A549 (cell line): ENCODE measurements around the gene GNB1L. TPM values are rescaled to one million over a fixed set of nuclear protein-coding genes. Genes with fewer than 3 reads are reported as not detected.
A peak's percentile ranks its signal among the peaks of the same experiment; 100 is the strongest.

Experiments
- ATAC-seq, 2 experiments: fragments of 200-7000 bp in 1 of 2; fragments of >200 bp in 1 of 2; cut with Nextera tagmentation in 1 of 2; cut with Tn5 transposase in 1 of 2; 3 replicates each; pipeline versions ENCODE4 v1.8.0 to v1.9.1; 2018 to 2020; ENCODE audit warnings: mild to moderate bottlenecking in 1 of 2, moderate library complexity in 1 of 2
- CTCF ChIA-PET: fragments of 300-600 bp; sonication (Branson Sonifier 250); formaldehyde crosslinking; extraction: SDS; loops from one replicate; lab custom pipeline; 2021; ENCODE audit warnings: antibody characterized with exemption, inconsistent platforms; lab: Yijun Ruan, JAX
- POLR2A ChIA-PET: fragments of 350-600 bp; formaldehyde crosslinking; extraction: SDS; loops from one replicate; lab custom pipeline; 2021; ENCODE audit warnings: antibody characterized with exemption, inconsistent platforms; lab: Yijun Ruan, JAX
- DNase-seq, 2 experiments: peaks; one replicate each; pipeline versions ENCODE4 v3.0.0 to v3.0.0-alpha.2; 2011 to 2016; ENCODE audit warnings: low read depth in 1 of 2, low spot score in 1 of 2
- FAIRE-seq: peaks from 2 replicates; lab custom pipeline; 2011; peaks lifted over from hg19 to GRCh38; lab: Jason Lieb, UNC
- H3K27ac ChIP-seq, 2 experiments: fragments of >200 bp; sonication (Bioruptor Twin); formaldehyde crosslinking; 3 replicates each; pipeline ENCODE4 v1.5.1; 2016 to 2017
- H3K4me1 ChIP-seq: fragments of >200 bp; sonication (Bioruptor Twin); formaldehyde crosslinking; 3 replicates; pipeline ENCODE4 v1.6.1; 2016
- H3K4me2 ChIP-seq: fragments of >200 bp; sonication (Bioruptor Twin); formaldehyde crosslinking; 3 replicates; pipeline ENCODE4 v1.6.1; 2016
- H3K4me3 ChIP-seq: fragments of >200 bp; sonication (Bioruptor Twin); formaldehyde crosslinking; 3 replicates; pipeline ENCODE4 v1.5.1; 2016
- H3K9me3 ChIP-seq: fragments of >200 bp; sonication (Bioruptor Twin); formaldehyde crosslinking; 3 replicates; pipeline ENCODE4 v1.6.1; 2016
- CBX2 ChIP-seq: fragments of 200-600 bp; sonication (generic); IDR thresholded peaks from 2 replicates; pipeline ENCODE4 v1.6.1; 2016; ENCODE audit warnings: low read depth, mild to moderate bottlenecking, borderline replicate concordance
- CHD4 ChIP-seq: fragments of 200-600 bp; sonication (generic); IDR thresholded peaks from 2 replicates; pipeline ENCODE4 v1.6.1; 2016; ENCODE audit warnings: antibody characterized with exemption, mild to moderate bottlenecking, borderline replicate concordance
- FOSL2 ChIP-seq, 2 experiments: fragments of 450-650 bp in 1 of 2; fragments of >200 bp in 1 of 2; sonication (Bioruptor Twin) in 1 of 2; formaldehyde crosslinking; IDR thresholded peaks; 2 replicates each; pipeline versions ENCODE4 v1.5.0 to v1.6.1; 2016 to 2020; ENCODE audit warnings: mild to moderate bottlenecking in 1 of 2, moderate library complexity in 1 of 2
- GATA3 ChIP-seq: IDR thresholded peaks from 2 replicates; pipeline ENCODE4 v1.6.1; 2012; ENCODE audit warnings: borderline replicate concordance
- HEYL ChIP-seq: fragments of 250-450 bp; sonication (Bioruptor Pico); IDR thresholded peaks from 2 replicates; pipeline ENCODE4 v1.8.0; 2021; ENCODE audit warnings: mild to moderate bottlenecking, moderate library complexity
- HOXA7 ChIP-seq: fragments of 250-450 bp; sonication (Bioruptor Pico); IDR thresholded peaks from 2 replicates; pipeline ENCODE4 v1.5.0; 2020; ENCODE audit warnings: mild to moderate bottlenecking, moderate library complexity
- JUNB ChIP-seq: fragments of >200 bp; sonication (Bioruptor Twin); formaldehyde crosslinking; IDR thresholded peaks from 2 replicates; pipeline ENCODE4 v1.6.1; 2016
- KDM5A ChIP-seq: fragments of 200-600 bp; sonication (generic); IDR thresholded peaks from 2 replicates; pipeline ENCODE4 v1.6.1; 2016; ENCODE audit warnings: antibody characterized with exemption, mild to moderate bottlenecking
- NR3C1 ChIP-seq: fragments of >200 bp; sonication (Bioruptor Twin); formaldehyde crosslinking; IDR thresholded peaks from 3 replicates; pipeline ENCODE4 v1.6.1; 2017
- PHF8 ChIP-seq: fragments of 200-600 bp; sonication (generic); IDR thresholded peaks from 2 replicates; pipeline ENCODE4 v1.6.1; 2016; ENCODE audit warnings: low read depth, mild to moderate bottlenecking, antibody characterized with exemption, moderate library complexity, borderline replicate concordance
- POLR2AphosphoS2 ChIP-seq: conservative IDR thresholded peaks from 2 replicates; pipeline ENCODE4 v1.6.1; 2012; ENCODE audit warnings: low read length, improper control_type of control experiment, inconsistent platforms
- RAD21 ChIP-seq, 2 experiments: fragments of >200 bp in 1 of 2; sonication (Bioruptor Twin) in 1 of 2; formaldehyde crosslinking in 1 of 2; IDR thresholded peaks in 1 of 2; conservative IDR thresholded peaks in 1 of 2; 2 replicates in 1 of 2; 3 replicates in 1 of 2; pipeline ENCODE4 v1.6.1; 2012 to 2018; ENCODE audit warnings: inconsistent platforms in 1 of 2
- RARB ChIP-seq: fragments of 250-450 bp; sonication (Bioruptor Pico); IDR thresholded peaks from 2 replicates; pipeline ENCODE4 v1.8.0; 2021; ENCODE audit warnings: mild to moderate bottlenecking, moderate library complexity
- SREBF2 ChIP-seq: fragments of 450-650 bp; IDR thresholded peaks from 2 replicates; pipeline ENCODE4 v1.6.1; 2014; ENCODE audit warnings: mild to moderate bottlenecking, moderate library complexity
- ZC3H11A ChIP-seq: fragments of 450-650 bp; IDR thresholded peaks from 2 replicates; pipeline ENCODE4 v1.6.1; 2014; ENCODE audit warnings: antibody characterized with exemption, mild to moderate bottlenecking
- ZFP36 ChIP-seq: fragments of 450-650 bp; IDR thresholded peaks from 2 replicates; pipeline ENCODE4 v1.6.1; 2014; ENCODE audit warnings: borderline replicate concordance; ENCODE audit not compliant: partially characterized antibody
- WGBS: methylation state at CpG from one replicate; pipeline ENCODE4 v1.1.6; 2017; ENCODE audit errors: missing lambda C conversion rate; 5-methylcytosine and 5-hydroxymethylcytosine counted together
- polyA plus RNA-seq, 4 experiments: library from polyadenylated mRNA; depleted of rRNA in 3 of 4; stranded (reverse); fragments of >200 nt; fragmentation: RNase III in 1 of 4; extraction: RNeasy Plus Mini Kit Qiagen cat#74134 plus additional on column Dnase treatment in 1 of 4; gene quantifications; 2 replicates in 3 of 4; 3 replicates in 1 of 4; pipeline ENCODE4 v1.2.3, GENCODE V29; 2011 to 2017
- TF ChIP-seq, protein P1 (sequence below): fragments of 250-450 bp; sonication (Bioruptor Pico); IDR thresholded peaks from 2 replicates; pipeline ENCODE4 v1.5.0; 2021; ENCODE audit warnings: mild to moderate bottlenecking, moderate library complexity, borderline replicate concordance
- TF ChIP-seq, protein P2 (sequence below): fragments of >200 bp; sonication (Bioruptor Twin); formaldehyde crosslinking; IDR thresholded peaks from 3 replicates; pipeline ENCODE4 v1.5.1; 2016
- TF ChIP-seq, protein P3 (sequence below): fragments of 250-450 bp; sonication (Bioruptor Pico); IDR thresholded peaks from 2 replicates; pipeline ENCODE4 v1.5.0; 2020; ENCODE audit warnings: low read depth, mild to moderate bottlenecking, moderate library complexity

The GNB1L gene
- polyA plus RNA-seq, 2 of the 4 experiments (the other 2 are of a cell fraction): 1.8 to 10.3 TPM

DNA sequence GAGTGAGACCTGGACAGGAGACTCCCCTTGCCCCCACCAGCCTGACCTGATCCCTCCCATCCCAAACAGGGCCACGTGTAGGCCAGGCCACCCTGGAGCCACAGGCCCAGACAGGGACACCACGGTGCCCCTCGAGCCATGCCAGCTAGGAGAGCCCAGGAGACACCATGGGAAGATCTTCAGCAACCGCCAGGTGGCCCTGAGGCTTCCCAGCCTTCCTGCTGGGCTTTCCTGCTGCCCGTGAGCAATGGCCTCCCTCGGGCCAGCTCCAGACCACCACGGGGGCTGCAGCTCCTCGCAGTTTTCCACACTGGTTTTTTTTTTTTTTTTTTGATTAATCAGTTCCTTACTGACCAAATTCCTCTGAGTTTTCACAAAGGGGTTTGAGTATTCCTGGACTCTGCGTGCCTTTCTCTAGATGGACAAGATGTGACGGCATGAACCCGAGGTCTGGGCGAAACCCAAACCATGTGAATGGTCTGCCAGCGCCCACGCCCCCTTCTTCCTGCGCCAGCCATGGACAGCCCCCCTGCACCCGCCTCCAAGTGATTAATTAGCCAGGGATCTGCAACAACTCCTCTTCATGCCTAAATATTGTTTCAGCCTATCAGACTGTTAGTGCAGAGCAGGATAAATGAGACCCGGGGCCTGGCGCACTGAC, 53.2 kb downstream of the GNB1L start (continued):
- TF ChIP-seq FOSL2 (IDR thresholded peaks at IDR 0.05) (no peak), FOSL2 (CRISPR knock-in tag; IDR thresholded peaks at IDR 0.05) (no peak), HEYL (CRISPR knock-in tag) (no peak), SREBF2 (no peak), RARB (CRISPR knock-in tag) (no peak)

DNA sequence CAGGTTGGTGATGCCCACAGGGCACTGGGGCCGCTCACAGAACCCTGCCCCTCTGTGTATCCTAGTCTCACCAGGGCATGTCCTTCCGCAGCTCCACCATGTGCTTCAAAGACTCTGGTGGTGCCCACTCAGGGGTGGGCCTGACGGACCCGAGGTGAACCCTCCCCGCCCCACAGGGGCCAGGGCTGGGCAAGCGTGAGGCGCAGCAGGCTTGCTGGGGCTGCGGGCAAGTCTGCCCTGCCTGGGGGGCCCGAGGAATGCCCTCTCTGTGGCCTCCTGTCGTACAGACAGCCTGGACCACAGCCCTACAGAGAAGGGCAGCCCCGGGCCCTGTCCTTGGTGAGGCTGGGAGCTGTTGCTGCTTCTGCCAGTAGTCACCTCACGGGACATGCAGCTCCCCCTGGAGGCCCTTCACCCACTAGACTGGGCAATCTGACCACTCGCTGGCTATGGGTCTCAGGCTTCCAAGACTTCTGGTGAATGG, 53.9 kb downstream of the GNB1L start:
- FAIRE-seq: no peak
- no peak overlapping the region for H3K4me2 ChIP-seq
- CTCF ChIA-PET: interaction anchor here (0.6 to 1.6 kb wide), 9 partner anchors 10 to 146 kb away, joined by 3 to 12 read pairs (median 3); no protein-coding TSS in a partner anchor
- WGBS: 100% methylated on average over 1 of the region's 13 CpGs
- H3K9me3 ChIP-seq: no peaks in the 10 kb centered on the region
- H3K4me1 ChIP-seq: peaks cover under 1% of the 10 kb centered on the region; the same call in 1 of the 3 replicates
- no peak overlapping the region for H3K27ac ChIP-seq
- TF ChIP-seq PHF8 (no peak), RAD21 (conservative IDR thresholded peaks at IDR 0.05 in 1 of 2, IDR thresholded peaks at IDR 0.05 in 1 of 2) (peak in 1 of 2 experiments; percentile 16; a peak in 1 of 5 replicates), SREBF2 (no peak)
- TF ChIP-seq, protein P1, sequence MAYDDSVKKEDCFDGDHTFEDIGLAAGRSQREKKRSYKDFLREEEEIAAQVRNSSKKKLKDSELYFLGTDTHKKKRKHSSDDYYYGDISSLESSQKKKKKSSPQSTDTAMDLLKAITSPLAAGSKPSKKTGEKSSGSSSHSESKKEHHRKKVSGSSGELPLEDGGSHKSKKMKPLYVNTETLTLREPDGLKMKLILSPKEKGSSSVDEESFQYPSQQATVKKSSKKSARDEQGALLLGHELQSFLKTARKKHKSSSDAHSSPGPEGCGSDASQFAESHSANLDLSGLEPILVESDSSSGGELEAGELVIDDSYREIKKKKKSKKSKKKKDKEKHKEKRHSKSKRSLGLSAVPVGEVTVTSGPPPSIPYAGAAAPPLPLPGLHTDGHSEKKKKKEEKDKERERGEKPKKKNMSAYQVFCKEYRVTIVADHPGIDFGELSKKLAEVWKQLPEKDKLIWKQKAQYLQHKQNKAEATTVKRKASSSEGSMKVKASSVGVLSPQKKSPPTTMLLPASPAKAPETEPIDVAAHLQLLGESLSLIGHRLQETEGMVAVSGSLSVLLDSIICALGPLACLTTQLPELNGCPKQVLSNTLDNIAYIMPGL (CRISPR knock-in tag): no peak
- POLR2A ChIA-PET: no interaction called here
- DNase-seq: peak in 1 of 2 experiments; percentile 39
- H3K4me3 ChIP-seq: no peak overlapping the region
- peak; percentile 74 to 85; a peak in 5 of 6 replicates for ATAC-seq

DNA sequence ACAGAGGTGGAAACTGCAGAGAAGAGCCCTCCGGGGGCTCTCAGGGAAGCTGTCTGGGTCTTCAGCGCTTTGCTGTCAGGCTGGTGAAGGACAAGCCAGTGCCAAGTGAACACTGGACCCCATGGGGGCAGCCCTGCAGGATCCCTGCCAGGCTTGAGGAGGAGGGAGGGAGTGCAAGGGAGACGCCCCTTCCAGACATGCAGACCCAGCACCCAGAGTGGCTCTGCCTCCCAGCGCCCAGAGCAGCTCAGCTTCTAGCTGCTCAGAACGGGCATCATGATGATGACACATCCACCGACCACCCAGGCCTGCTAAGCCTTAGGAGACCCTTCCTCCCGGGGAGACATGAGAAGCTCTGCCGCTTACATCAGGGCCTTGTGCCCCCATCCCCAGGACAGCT, 54.4 kb downstream of the GNB1L start:
- WGBS: 98% methylated on average over 4 of the region's 8 CpGs
- FAIRE-seq (no peak), ATAC-seq (no peak), DNase-seq (no peak)
- H3K4me1 ChIP-seq: no peaks in the 10 kb centered on the region
- ChIA-PET POLR2A (no interaction called here), CTCF (interaction anchor here (0.6 to 1.6 kb wide), 9 partner anchors 9 to 146 kb away, joined by 3 to 12 read pairs (median 3); no protein-coding TSS in a partner anchor)
- no peak overlapping the region for H3K4me3 ChIP-seq
- no peaks in the 10 kb centered on the region for H3K9me3 ChIP-seq
- TF ChIP-seq ZFP36 (no peak), ZC3H11A (no peak), JUNB (no peak), HOXA7 (CRISPR knock-in tag) (no peak), CHD4 (no peak), GATA3 (no peak), KDM5A (no peak), NR3C1 (no peak), POLR2AphosphoS2 (no peak), CBX2 (no peak), PHF8 (no peak)
- TF ChIP-seq, protein P2, sequence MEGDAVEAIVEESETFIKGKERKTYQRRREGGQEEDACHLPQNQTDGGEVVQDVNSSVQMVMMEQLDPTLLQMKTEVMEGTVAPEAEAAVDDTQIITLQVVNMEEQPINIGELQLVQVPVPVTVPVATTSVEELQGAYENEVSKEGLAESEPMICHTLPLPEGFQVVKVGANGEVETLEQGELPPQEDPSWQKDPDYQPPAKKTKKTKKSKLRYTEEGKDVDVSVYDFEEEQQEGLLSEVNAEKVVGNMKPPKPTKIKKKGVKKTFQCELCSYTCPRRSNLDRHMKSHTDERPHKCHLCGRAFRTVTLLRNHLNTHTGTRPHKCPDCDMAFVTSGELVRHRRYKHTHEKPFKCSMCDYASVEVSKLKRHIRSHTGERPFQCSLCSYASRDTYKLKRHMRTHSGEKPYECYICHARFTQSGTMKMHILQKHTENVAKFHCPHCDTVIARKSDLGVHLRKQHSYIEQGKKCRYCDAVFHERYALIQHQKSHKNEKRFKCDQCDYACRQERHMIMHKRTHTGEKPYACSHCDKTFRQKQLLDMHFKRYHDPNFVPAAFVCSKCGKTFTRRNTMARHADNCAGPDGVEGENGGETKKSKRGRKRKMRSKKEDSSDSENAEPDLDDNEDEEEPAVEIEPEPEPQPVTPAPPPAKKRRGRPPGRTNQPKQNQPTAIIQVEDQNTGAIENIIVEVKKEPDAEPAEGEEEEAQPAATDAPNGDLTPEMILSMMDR: no peak
- TF ChIP-seq, protein P3, sequence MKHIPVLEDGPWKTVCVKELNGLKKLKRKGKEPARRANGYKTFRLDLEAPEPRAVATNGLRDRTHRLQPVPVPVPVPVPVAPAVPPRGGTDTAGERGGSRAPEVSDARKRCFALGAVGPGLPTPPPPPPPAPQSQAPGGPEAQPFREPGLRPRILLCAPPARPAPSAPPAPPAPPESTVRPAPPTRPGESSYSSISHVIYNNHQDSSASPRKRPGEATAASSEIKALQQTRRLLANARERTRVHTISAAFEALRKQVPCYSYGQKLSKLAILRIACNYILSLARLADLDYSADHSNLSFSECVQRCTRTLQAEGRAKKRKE (CRISPR knock-in tag): no peak
- no peak overlapping the region for H3K4me2 ChIP-seq
- no peak overlapping the region for H3K27ac ChIP-seq
